ENCODE data around the gene KDM5A.
"Not testable (repeated sequence)": the region's sequence is repeated elsewhere in the genome, so short reads cannot be mapped to it uniquely, and the experiment has no call there.

KDM5A gene

GRCh38 chr12:237026-237815, 151.9 kb downstream of the KDM5A start:
- no peak for DNase-seq

GRCh38 chr12:236445-236844, 152.7 kb downstream of the KDM5A start:
- DNase-seq: no peak

- not testable (repeated sequence) for DNase-seq
These were observed 153.2 kb downstream of the KDM5A start for GRCh38 chr12:235967-236366.

- DNase-seq: no peak
These were observed 154.2 kb downstream of the KDM5A start for GRCh38 chr12:234891-235415.

GRCh38 chr12:234019-234418, 155.1 kb downstream of the KDM5A start:
- DNase-seq: no peak

GRCh38 chr12:233615-233968, 155.5 kb downstream of the KDM5A start:
- DNase-seq: no peak

GRCh38 chr12:232731-233614, 156.1 kb downstream of the KDM5A start:
- no peak for DNase-seq

GRCh38 chr12:230925-231671, 158.0 kb downstream of the KDM5A start:
- no peak for DNase-seq
